Activated CD4-positive, alpha-beta T cell treated with anti-CD3 and anti-CD28 coated beads for 1 hour (primary cell): ENCODE results near the gene EMX1.
A peak's percentile ranks its signal among the peaks of the same experiment; 100 is the strongest.

Experiments used
- DNase-seq: peaks from one replicate; pipeline ENCODE4 v3.0.0-alpha.2; 2020

The EMX1 gene

DNA sequence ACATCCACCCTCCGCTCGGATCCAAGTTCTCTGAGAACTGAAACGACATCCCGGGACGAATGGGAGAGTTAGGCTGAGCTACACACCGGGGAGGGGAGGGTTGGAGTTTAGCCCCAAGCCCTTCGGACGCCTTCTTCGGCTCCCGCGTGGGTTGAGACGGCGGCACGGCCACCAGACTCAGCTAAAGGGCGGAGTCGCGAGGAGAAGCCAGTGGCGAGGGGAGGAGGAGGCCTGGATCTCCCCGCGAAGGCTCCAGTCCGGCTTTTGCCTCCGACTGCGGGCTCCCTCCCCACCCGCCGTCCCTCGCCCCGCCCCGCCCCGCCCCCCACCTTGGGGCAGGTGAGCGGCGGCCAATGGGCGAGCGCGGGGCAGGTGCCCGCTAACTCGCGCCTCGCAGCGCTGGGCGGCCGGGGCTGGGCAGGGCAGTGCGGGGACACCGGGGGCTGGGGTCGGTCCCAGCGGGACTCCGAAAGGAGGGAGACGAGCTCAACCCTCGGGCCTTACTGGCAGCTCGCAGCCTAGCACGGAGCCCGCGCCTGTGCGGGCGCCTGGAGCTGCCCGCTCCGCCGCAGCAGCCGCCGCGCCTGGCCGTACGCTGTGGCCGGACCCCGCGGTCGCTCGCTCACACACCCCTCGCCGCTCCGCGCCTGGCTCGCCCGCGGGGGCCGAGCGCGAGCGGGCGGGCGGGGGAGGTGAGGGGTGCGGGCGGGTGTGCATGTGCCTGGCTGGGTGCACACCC lies at the start of gene EMX1:
TSS of gene EMX1 (plus strand) at position 382 of the 739 bp plus-strand sequence. CDS start at position 716, 334 bp downstream.
- no peak for DNase-seq

DNA sequence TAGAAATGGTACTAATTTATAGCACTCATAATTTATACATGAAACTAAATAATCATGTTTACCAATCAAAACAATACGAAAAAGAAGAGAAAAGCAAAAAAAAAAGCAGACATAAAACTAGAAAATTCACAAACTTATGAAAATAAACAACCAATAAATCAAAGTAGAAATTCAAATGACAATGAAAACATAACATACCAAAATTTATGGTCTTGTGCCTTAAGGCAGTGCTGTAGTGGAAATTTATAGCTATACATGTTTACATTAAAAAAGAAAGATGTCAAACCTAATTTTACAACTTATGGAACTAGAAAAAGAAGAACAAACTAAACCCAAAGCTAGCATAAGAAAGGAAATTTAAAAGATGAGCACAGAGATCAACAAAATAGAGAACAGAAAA lies 46.3 kb upstream of the EMX1 start:
- DNase-seq: no peak

DNA sequence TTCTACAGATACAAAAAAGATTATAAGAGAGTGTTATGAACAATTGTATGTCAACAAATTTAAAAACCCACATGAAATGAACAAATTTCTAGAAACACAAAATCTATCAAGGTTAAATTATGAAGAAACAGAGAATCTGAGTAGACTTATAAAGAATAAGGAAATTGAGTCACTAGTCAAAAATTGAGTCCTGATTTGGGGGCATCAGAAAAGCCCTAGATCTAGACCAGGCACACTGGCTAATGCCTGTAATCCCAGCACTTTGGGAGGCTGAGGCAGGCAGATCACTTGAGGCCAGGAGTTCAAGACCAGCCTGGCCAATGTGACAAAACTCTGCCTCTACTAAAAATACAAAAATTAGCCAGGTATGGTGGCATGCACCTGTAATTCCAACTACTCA lies 45.4 kb upstream of the EMX1 start:
- no peak for DNase-seq

DNA sequence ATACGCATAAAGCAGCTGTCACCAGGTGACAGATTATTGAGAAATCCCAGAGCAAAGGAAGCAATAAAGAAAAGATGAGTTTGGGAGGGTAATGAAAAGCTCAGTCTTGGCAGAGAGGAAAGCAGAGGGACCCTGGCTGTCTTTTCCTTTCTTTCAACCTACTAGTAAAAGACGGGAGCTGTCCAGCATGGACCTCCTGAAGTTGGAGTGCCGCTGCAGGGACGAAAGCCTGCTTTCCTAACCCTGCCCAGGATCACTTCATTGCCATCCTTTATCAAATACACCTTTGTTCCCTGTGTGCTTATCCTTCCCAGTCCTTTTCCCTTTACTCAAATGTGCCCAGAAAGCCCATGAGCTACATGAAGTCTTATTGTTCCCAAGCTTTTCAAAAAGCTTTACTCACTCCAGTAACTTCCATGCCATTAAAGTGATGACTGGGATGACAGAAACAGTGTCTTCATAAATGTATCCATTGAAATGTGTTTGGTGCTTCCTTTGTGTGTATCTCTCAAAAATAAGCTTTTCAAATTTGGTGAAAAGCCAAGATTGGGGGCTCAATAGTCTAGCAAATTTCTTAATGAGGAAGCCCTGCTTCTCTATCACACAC lies 33.9 kb upstream of the EMX1 start:
- no peak for DNase-seq

DNA sequence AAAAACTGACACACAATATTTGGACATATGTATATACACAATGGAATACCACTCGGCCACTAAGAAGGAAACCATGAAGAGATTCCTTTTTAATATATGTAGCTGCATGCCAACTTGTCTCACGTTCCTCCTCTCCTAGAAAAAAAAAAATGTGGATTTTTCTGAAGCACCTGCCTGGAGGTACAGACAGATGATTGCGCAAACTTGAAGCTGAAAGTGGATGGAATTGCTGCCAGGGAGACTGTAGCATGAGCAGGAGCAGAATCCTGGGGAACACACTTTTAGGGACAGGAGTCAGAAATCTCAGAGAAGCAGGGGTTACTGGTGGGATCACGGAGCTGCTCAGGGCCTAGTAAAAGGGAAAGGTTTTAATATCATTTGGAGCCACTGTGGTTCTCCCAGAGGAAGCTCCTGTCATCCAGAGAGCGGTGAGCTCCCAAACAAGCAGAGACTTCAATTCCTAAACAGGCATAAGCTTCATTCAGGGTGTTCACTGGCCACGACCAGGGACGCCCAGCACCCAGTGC lies 30.8 kb upstream of the EMX1 start:
- no peak for DNase-seq

DNA sequence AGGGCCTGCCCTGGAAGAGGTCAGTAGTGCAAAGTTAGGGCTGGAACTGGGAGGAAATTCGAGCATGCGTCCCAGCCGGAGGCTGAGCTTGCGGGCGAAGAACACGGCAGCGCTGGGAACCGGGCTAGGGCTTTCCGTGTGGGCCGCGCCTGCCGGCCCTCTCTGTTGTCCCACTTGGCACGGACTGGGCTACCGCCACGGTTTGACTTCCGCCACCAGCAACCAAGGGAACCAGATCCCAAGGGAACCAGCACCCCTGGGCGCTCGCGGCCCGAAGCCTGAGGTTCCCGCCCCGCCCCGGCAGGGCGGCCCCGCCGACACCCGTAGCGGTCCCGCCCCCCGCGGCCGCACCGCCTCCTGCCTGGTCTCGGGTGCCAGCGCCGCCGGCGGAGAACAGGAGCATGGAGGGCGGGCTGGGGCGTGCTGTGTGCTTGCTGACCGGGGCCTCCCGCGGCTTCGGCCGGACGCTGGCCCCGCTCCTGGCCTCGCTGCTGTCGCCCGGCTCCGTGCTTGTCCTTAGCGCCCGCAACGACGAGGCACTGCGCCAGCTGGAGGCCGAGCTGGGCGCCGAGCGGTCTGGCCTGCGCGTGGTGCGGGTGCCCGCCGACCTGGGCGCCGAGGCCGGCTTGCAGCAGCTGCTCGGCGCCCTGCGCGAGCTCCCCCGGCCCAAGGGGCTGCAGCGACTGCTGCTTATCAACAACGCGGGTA lies 30.1 kb upstream of the EMX1 start, which contains the start of gene SPR:
TSS of gene SPR (plus strand) at position 377 of the 708 bp plus-strand sequence. CDS start at position 402, 25 bp downstream.
- peak; percentile 32 for DNase-seq

DNA sequence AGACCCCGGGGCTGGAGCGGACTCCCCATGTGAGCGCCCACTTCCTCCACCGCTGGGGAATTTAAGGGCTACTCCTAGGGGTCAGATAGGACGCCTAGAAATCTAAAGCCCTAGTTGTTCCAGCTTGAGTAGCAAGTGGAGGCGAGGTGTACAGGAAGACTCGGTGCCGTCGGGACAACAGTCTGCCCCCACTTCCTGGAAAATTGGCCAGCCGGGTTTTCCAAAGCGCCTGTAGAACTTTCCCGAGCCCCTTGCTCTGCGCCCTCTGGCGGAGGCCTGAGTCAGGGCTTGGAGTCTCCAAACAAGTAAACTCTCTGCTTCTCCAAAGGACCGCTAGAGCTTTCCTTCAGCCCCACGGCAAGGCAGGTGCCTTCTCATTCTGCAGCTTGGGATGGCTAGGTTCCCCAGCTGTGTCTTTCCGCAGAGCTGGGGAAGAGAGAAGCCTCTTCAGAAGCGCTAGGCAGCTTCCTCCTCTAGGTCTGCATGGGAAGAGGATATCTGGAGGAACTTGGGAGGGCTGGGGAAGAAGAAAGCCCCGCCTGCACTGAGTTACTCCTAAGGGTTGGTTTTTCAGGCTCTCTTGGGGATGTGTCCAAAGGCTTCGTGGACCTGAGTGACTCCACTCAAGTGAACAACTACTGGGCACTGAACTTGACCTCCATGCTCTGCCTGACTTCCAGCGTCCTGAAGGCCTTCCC lies 29.4 kb upstream of the EMX1 start:
- DNase-seq: no peak

DNA sequence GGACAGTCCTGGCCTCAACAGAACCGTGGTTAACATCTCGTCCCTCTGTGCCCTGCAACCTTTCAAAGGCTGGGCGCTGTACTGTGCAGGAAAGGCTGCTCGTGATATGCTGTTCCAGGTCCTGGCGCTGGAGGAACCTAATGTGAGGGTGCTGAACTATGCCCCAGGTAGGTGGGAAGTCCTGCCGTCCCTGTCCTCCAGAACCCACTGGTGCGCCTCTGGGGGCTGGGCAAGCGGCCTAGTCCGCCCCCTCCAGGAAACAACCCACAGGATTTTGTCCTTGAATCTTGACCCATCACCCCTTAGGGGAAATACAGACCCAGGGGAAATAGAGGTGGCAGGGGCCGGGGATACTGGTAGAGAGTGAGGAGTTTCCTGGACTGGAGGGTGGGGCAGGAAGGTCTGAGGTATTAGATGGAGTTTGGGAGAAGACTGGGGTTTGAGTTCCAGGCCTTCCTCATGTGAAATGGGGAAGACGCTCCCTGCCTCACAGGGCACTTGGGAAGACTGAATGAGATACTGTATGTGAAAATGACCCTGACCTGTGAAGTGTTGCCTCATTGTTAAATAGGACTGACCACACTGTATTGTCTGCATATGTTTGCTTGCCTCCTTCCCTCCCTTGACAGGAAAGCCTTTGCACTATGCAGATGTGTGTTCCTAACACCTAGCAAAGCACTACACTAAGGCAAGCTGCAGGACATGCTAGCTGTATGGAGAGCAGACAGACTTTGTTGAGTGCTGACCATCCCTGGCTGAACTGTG lies 28.7 kb upstream of the EMX1 start:
- DNase-seq: no peak

DNA sequence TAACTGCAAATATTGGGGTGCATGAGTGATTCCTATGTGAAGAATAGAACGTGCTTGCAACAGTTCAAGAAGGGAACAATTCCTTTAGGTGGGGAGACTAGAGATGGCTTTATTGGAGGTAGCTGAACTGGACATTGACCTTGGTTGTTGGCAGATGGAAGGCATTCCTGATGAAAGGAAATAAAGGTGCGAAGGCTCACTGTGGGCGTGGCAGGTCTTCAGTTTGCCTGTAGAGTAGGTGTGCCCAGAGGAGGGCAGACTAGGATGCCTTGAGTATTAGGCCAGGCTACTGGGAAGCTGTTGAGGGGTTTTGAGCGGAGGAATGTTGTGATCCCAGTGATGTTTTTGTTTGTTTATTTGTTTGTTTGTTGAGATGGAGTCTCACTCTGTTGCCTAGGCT lies 27.3 kb upstream of the EMX1 start:
- no peak for DNase-seq

DNA sequence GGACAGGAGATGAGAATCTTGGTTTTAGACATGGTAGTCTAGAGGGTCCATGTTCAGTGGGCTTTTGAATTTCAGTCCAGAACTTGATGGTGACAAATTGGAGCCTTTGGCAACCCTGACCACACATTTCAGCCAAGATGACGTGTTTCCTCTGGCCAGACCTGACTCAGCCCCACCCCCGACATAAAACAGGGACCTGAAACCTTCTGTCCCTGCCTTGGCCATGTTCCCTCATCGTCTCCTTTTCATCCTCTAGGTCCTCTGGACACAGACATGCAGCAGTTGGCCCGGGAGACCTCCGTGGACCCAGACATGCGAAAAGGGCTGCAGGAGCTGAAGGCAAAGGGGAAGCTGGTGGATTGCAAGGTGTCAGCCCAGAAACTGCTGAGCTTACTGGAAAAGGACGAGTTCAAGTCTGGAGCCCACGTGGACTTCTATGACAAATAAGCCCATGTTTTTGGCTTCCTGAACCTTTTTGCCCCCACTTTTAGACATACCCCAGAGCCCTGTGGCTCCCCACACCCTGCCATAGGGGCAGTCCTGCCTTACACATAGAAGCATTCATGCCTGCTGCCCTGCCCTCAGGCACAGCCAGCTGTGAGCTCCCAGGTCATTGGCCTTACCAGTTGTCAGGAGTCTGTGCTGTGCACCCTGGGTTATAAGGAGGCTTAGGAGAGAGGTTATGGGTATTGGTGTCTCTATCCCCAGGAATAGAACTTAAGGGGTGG lies 26.1 kb upstream of the EMX1 start:
- DNase-seq: no peak

DNA sequence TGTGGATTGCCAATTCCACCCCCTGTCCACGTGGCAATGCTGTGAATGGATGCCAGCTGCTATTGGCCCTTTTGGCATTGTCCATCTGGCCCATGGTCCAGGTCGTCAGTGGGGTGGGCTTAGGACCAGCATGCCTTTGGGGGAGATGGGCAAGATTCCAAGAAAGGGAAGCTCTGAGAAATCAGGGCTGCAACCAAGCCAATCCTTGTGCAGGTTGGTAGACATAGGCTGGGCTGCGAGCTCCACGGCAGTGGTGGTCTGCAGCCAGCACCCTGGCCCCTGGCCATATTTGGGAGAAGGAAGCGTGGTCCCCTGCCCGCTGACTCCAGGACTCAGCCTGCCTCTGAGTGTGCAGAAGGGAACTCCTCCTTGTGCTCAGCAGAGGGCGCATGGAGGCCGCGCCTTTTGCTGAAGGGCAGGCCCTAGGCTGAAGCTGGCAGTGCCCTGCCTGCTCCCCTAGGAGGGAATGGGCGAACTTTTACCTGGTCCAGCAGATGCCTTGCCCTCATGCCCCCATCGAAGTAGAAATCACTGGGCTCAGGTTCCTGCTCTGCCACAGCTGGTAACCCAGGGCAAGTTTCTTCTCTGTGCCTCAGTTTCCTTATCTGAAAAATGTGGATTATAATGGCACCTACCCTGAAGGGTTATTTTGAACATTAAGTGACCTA lies 24.7 kb upstream of the EMX1 start:
- DNase-seq: peak; percentile 31

DNA sequence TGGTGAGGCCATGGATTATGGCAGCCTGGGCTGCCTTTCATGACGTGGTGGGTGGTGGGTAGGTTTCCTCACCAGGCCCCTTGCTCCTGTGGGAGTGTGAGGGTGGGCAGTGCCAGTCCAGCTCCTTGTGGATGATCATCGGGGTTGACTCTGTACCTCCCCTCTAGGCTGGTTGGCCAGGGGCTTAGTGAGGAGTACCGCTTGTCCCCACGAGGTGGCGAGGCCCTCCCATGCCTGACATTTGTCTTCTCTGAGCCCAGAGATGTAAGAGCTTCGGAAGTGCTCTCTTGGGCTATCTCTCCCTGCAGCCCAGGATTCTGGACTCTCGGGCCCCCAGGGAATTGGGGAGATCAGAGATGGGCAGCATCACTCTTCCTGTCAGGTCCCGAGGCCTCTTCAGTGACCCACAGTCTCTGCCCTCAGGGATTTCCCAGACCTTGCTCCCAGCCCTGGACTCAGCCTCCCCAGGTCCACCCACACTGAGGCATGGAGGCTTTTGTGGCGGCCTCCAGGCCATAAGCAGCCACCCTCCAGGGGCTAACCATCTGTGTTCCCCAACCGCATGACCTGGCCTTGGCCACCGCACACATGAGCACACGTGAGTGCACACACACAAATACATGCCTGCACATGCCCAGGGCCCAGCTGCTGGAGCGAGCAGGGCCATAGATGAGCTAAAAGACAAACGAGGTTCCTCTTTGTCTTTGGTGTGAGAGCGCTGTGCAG lies 23.6 kb upstream of the EMX1 start:
- no peak for DNase-seq

DNA sequence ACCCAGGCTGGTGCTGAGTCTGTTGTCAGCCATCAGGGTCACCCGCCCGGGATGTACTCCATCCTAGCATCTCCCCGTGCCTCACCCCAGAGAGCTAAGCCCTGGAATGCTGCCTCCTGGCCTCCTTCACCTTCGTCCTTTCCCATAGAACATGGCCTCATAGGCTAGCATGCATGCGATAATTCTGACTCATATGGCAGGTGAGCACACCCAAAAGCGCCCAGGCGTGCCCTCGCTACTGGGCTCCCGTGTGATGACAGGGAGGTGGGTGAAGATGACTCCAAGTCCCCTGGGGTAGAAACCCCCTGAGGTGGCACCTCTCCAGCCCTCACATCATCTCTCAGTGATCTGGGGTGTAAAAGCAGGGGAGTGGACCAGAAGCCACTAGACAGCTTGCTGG lies 22.8 kb upstream of the EMX1 start:
- DNase-seq: no peak

DNA sequence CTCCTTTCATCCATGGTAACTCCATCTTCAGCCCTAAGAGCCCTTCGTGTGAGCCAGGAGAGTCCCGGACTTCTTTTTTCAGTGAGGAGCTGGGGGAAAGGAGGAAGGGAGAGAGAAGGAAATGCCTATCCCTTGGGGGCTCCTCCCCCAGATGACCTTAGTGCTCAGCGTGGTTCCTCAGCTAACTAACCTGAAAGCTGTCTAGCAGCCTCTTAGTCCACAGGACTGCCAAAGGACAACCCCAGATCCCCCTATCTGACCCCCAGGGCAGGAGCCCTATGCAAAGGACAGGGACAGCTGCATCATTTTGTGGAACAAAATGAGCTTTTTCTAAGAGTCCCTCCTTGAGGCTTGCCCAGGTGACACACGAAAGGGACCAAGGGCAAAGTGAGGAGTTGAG lies 22.2 kb upstream of the EMX1 start:
- DNase-seq: no peak

DNA sequence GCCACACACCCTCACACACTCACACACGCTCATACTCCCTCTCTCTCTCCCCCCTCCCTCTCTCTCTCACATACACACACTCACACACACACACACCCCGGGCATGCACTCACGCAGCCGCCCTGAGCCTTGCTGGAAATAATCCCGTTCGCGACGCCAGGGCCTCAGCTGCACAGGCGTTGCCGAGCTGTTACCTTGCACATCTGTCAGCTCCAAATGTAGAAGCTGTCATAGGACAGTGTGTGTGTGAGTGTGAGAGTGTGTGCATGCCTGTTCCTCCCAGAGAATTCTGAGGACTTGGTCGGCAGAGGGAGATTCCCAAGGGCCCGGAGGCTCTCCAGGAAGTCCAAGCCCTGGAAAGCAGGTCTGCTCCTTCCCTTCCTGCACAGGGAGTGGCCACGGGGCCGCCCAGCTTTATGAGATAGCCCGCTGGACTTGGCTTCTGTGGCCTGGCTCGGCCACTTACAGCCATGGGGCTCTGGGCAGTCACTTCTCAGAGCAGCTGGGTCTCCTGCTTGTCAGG lies 21.5 kb upstream of the EMX1 start:
- DNase-seq: no peak

DNA sequence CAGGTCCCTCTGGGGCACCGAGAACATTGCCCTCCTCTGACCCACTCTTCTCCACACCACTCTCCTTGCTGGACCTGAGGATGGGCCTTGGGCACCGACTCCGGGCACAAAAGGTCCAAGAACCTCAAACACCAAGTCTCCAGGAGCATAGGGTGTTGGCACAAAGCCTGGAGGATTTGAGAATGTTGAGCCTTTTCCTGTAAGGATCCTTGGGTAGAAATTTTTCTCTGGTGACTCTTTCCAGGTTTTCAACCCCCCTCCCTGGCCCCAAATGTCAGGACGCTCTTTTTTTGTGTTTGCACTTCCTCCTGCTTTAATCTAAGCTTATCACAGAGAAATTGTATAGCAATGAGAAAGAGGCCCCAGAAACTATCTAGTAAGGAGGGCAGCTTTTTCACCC lies 20.9 kb upstream of the EMX1 start:
- no peak for DNase-seq

DNA sequence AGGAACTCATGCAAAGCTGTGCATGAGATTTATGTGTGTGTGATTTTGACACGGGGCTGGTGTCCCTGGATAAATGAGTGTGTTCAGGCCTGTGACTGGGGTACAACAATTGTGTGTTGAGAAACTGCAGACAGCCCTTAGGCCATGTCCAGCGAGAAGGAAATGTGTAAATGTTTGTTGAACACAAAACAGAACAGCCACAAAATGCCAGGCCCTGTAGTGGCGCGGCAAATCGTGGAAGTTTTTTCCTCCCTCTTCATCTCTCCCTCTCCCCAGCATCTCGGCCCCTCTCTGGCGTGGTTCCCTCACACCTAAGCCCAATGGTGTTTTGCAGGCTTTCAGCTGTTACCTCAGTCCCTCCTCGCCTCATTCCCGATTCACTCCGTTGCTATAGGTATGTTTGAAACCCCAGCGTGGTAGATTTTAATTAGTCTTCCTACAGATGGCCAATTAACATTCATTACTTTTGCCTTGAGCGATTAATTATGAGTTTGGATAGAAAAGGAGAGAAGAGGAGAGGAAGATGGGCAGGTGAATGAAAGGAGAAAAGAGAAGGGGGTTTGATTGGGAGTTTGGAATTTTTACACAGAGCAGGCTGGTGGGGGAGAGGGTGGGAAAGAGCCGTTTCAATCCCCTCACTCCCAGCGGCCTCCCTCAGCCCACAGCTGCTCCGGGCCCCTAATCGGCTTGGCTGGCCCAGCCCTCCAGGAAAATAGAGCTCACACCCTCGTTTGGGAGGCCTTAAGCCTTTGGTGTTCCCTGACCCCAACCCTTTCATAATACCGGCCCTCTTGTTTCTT lies 19.3 kb upstream of the EMX1 start:
- DNase-seq: no peak

DNA sequence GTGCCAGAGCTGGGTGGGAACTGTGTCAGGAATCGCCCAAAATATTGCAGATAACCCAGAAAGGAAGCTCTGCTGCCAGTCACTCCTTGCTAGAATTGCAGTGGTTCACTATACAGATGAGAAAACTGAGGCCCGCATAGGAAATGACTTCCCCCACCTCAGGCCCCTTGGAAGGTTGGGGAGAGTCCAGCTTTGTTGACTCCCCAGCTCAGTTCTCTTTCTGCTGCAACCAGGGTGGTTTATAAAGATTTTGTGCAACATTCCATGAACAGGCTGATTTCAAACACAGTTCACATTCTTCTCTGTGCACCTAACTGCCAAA lies 18.8 kb upstream of the EMX1 start:
- no peak for DNase-seq

DNA sequence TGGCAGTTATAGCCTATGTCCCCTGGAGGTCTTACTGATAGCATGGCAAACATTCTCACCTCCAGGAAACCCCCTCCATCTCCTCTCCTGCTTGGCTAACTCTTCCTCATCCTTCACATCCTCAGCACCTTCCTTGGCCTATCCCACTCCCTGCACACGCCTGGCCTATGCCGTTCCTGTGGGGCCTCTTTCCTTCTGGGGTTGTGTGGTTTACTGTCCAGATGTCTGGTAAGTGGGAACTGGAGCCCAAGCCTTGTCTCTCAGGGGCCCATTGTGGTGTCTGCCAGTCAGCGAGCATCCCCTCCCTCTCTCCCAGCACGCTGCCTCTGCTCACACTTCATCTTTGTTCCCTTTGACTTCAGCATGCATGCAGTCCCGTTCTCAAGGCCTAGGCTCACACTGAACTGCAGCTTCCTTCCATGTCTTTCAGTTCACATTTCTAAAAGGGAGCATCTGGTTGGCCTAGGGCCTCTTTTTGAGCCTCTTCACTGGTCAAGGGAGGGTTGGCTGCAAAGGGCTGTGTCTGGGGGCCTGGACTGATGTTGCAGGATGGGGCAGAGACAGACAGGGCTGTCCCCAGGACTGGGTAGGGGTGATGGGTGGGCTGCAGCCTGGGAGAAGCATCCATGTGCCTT lies 17.0 kb upstream of the EMX1 start:
- no peak for DNase-seq
